ENCODE data around the gene SEC14L3. TPM values are rescaled to one million over a fixed set of nuclear protein-coding genes. Genes with fewer than 3 reads are reported as not detected.

SEC14L3 gene
- total RNA-seq, result not detected in 2 replicates

GRCh38 chr22:30471616-30472318 lies at the start of gene SEC14L3:
Gene SEC14L3 (minus strand): TSS chr22:30472017. CDS start chr22:30471958, 59 bp downstream.

GRCh38 chr22:30425616-30426387 lies 46.0 kb downstream of the SEC14L3 start, which contains the start of gene MTFP1:
Gene MTFP1 (plus strand): TSS chr22:30425768. CDS start chr22:30425880, 112 bp downstream.

Other genes starting within 250 kb of the SEC14L3 start
- gene LIF, start 225.3 kb downstream of the SEC14L3 start, total RNA-seq, result 46.1 and 47.4 TPM in 2 replicates
- not detected in 2 replicates for gene OSM, start 205.2 kb downstream of the SEC14L3 start, total RNA-seq
- 7.5 and 10.4 TPM in 2 replicates for gene CASTOR1, start 182.5 kb downstream of the SEC14L3 start, total RNA-seq
- gene TBC1D10A, start 145.1 kb downstream of the SEC14L3 start, total RNA-seq, result 13.7 and 14.1 TPM in 2 replicates
- gene SF3A1, start 115.1 kb downstream of the SEC14L3 start, total RNA-seq, result 29.3 and 39.6 TPM in 2 replicates
- gene CCDC157, start 115.0 kb downstream of the SEC14L3 start, total RNA-seq, result 1.8 and 2.2 TPM in 2 replicates
- 30.5 and 42.6 TPM in 2 replicates for gene RNF215, start 84.6 kb downstream of the SEC14L3 start, total RNA-seq
- gene SEC14L2, start 75.0 kb downstream of the SEC14L3 start, total RNA-seq, result 12.7 and 15.9 TPM in 2 replicates
- gene MTFP1, start 46.2 kb downstream of the SEC14L3 start, total RNA-seq, result 5.4 and 10.4 TPM in 2 replicates
- 0.07 and 0.13 TPM in 2 replicates for gene SEC14L4, start 33.7 kb upstream of the SEC14L3 start, total RNA-seq
- gene SEC14L6, start 74.7 kb upstream of the SEC14L3 start, total RNA-seq, result 0.20 and 0.40 TPM in 2 replicates
- gene GAL3ST1, start 102.6 kb upstream of the SEC14L3 start, total RNA-seq, result 0.23 and 0.39 TPM in 2 replicates
- 72.5 and 83.5 TPM in 2 replicates for gene PES1, start 119.9 kb upstream of the SEC14L3 start, total RNA-seq
- gene TCN2, start 135.2 kb upstream of the SEC14L3 start, total RNA-seq, result 5.5 and 7.4 TPM in 2 replicates
- gene SLC35E4, start 163.8 kb upstream of the SEC14L3 start, total RNA-seq, result 16.5 and 20.5 TPM in 2 replicates
- gene DUSP18, start 195.9 kb upstream of the SEC14L3 start, total RNA-seq, result 10.0 and 10.4 TPM in 2 replicates
- gene OSBP2, start 222.9 kb upstream of the SEC14L3 start, total RNA-seq, result 2.2 and 2.4 TPM in 2 replicates

Measured in smooth muscle cell of the pulmonary artery (primary cell).